HepG2 (cell line): ENCODE measurements around the gene SMAD6. TPM values are rescaled to one million over a fixed set of nuclear protein-coding genes. Genes with fewer than 3 reads are reported as not detected.

Experiments used
- ATF3 ChIP-seq: sonication (generic); formaldehyde crosslinking; IDR thresholded peaks from 2 replicates; pipeline ENCODE4 v1.4.0; 2020; ENCODE audit warnings: missing genetic modification reagents
- MAF1 ChIP-seq: sonication (generic); formaldehyde crosslinking; IDR thresholded peaks from 2 replicates; pipeline ENCODE4 v1.5.0; 2020; ENCODE audit warnings: missing genetic modification reagents, borderline replicate concordance
- MED1 ChIP-seq: sonication (generic); formaldehyde crosslinking; IDR thresholded peaks from 2 replicates; pipeline ENCODE4 v1.4.0; 2020; ENCODE audit warnings: missing genetic modification reagents
- NFIC ChIP-seq: IDR thresholded peaks from 2 replicates; pipeline ENCODE4 v1.6.1; 2012; ENCODE audit warnings: mild to moderate bottlenecking, low read length, inconsistent platforms
- POLR2A ChIP-seq, 2 experiments: IDR thresholded peaks; 2 replicates each; pipeline ENCODE4 v1.6.1; 2011; ENCODE audit warnings: low read depth in 2 of 2, low read length in 2 of 2, mild to moderate bottlenecking in 1 of 2, moderate library complexity in 1 of 2; ENCODE audit not compliant: insufficient read depth in 1 of 2
- POLR2AphosphoS5 ChIP-seq: IDR thresholded peaks from 2 replicates; pipeline ENCODE4 v1.6.1; 2012; ENCODE audit warnings: low read depth, low read length
- PPARG ChIP-seq: conservative IDR thresholded peaks from 2 replicates; pipeline ENCODE4 v1.6.1; 2016; ENCODE audit warnings: missing biosample characterization, missing genetic modification reagents
- RELA ChIP-seq: sonication (generic); formaldehyde crosslinking; IDR thresholded peaks from 2 replicates; pipeline ENCODE4 v1.4.0; 2020; ENCODE audit warnings: missing genetic modification reagents
- RFXANK ChIP-seq: IDR thresholded peaks from 2 replicates; pipeline ENCODE4 v1.6.1; 2016
- SMAD1 ChIP-seq: sonication (generic); formaldehyde crosslinking; IDR thresholded peaks from 2 replicates; pipeline ENCODE4 v1.4.0; 2020; ENCODE audit warnings: missing genetic modification reagents, low read depth, mild to moderate bottlenecking, borderline replicate concordance
- TBX2 ChIP-seq: sonication (generic); formaldehyde crosslinking; IDR thresholded peaks from 2 replicates; pipeline ENCODE4 v1.5.0; 2020; ENCODE audit warnings: missing genetic modification reagents, mild to moderate bottlenecking, borderline replicate concordance
- THAP11 ChIP-seq: IDR thresholded peaks from 2 replicates; pipeline ENCODE4 v1.6.1; 2016; ENCODE audit warnings: missing biosample characterization, missing genetic modification reagents
- THYN1 ChIP-seq: sonication (generic); formaldehyde crosslinking; IDR thresholded peaks from 2 replicates; pipeline ENCODE4 v1.8.1; 2023; ENCODE audit warnings: low read depth, mild to moderate bottlenecking, moderate library complexity, missing genetic modification reagents, borderline replicate concordance
- YEATS4 ChIP-seq: sonication (generic); formaldehyde crosslinking; IDR thresholded peaks from 2 replicates; pipeline ENCODE4 v1.4.0; 2020; ENCODE audit warnings: missing genetic modification reagents, borderline replicate concordance
- ZNF234 ChIP-seq: sonication (generic); formaldehyde crosslinking; conservative IDR thresholded peaks from 2 replicates; pipeline ENCODE4 v1.5.1; 2020; ENCODE audit warnings: mild to moderate bottlenecking, missing genetic modification reagents
- ZNF292 ChIP-seq: sonication (generic); formaldehyde crosslinking; IDR thresholded peaks from 2 replicates; pipeline ENCODE4 v1.8.1; 2022; ENCODE audit warnings: mild to moderate bottlenecking, low read depth, missing genetic modification reagents, borderline replicate concordance
- ZNF549 ChIP-seq: sonication (generic); formaldehyde crosslinking; IDR thresholded peaks from 2 replicates; pipeline ENCODE4 v1.5.0; 2020; ENCODE audit warnings: missing genetic modification reagents
- ZNF788 ChIP-seq: sonication (generic); formaldehyde crosslinking; IDR thresholded peaks from 2 replicates; pipeline ENCODE4 v1.5.0; 2020; ENCODE audit warnings: mild to moderate bottlenecking, missing genetic modification reagents, borderline replicate concordance
- polyA plus RNA-seq, 8 experiments: library from polyadenylated mRNA; depleted of rRNA in 3 of 8; stranded (reverse) in 7 of 8; unstranded in 1 of 8; fragments of >200 nt; fragmentation: Illumina TruSeq in 4 of 8; extraction: Trizol in 4 of 8; gene quantifications; 2 replicates each; pipeline versions ENCODE4 v1.2.1 to v1.2.3, GENCODE V29; 2011 to 2016; ENCODE audit warnings: low read depth in 4 of 8, missing spikeins in 1 of 8, mixed read lengths in 1 of 8; ENCODE audit not compliant: insufficient read depth in 1 of 8
- total RNA-seq, 5 experiments: library from RNA; depleted of rRNA; stranded (reverse); fragments of >200 nt; fragmentation: Illumina TruSeq; extraction: Trizol; gene quantifications; 2 replicates each; pipeline ENCODE4 v1.2.3, GENCODE V29; 2016; ENCODE audit warnings: low read depth in 1 of 5
- TF ChIP-seq, protein P1 (sequence below): sonication (generic); formaldehyde crosslinking; IDR thresholded peaks from 2 replicates; pipeline ENCODE4 v1.4.0; 2020; ENCODE audit warnings: missing genetic modification reagents, low read depth, mild to moderate bottlenecking, borderline replicate concordance
- TF ChIP-seq, protein P2 (sequence below): sonication (generic); formaldehyde crosslinking; IDR thresholded peaks from 2 replicates; pipeline ENCODE4 v1.4.0; 2020; ENCODE audit warnings: mild to moderate bottlenecking, low read depth, missing genetic modification reagents
- TF ChIP-seq, protein P3 (sequence below): sonication (generic); formaldehyde crosslinking; IDR thresholded peaks from 2 replicates; pipeline ENCODE4 v1.4.0; 2020; ENCODE audit warnings: missing genetic modification reagents

SMAD6 gene
- total and polyA plus RNA-seq, 2 of the 13 experiments (the other 11 are each of a cell fraction or from before 2014, with no cell fraction given): 3.3 to 4.4 TPM

DNA sequence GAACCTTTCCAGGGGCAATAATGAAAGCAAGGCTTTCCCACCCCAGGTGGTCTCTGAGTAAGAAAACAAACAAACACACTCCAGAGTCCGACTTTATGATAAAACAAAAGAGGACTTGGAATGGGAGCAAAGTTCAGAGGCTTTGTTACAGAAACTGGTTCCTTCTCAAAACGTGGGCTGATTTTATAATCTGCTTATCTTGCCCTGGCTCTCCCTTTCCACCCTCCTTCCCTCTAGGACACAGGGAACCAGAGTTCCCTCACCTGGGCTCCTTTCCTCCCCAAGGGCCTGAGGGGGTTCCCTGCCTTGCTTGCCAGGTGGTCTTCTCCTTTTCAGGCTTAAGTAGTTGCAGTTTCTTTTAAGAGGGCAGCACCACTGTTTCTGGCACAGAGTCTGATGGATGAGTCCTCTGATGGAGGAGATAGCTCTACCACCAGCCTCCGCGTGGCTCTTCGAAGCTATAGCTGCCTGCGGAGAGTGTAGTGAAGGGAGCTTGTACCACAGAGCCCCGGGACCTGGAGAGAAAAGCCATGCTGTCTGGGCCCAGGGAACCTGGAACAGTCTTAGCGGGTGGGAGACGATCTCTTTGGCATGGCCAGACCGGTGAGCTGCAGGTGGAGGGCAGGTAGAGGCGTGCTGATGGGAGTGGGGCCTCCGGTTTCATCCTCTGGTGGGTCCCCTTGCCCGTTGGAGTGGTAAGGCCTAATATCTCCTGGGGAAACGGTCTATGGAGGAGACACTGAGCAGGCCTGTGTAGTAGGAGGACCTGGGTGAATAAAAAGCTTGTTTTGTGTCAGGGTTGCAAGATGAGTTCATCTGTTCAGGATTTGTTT, 68.7 kb downstream of the SMAD6 start (continued):
- peak; percentile 33; the same call in 1 of the 2 replicates for TF ChIP-seq YEATS4
- TF ChIP-seq SMAD1 (CRISPR knock-in tag): no peak
- TF ChIP-seq TBX2: peak; percentile 55; the same call in 1 of the 2 replicates
- no peak for TF ChIP-seq RFXANK (CRISPR knock-in tag)
- TF ChIP-seq MAF1 (CRISPR knock-in tag): no peak
- peak; percentile 44 for TF ChIP-seq POLR2AphosphoS5
- TF ChIP-seq, protein P1, sequence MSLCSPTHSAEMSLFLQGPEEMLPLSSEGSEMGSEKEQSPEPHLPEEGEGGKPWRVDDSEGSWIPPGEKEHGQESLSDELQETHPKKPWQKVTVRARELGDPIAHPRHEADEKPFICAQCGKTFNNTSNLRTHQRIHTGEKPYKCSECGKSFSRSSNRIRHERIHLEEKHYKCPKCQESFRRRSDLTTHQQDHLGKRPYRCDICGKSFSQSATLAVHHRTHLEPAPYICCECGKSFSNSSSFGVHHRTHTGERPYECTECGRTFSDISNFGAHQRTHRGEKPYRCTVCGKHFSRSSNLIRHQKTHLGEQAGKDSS (CRISPR knock-in tag): no peak; the same call in 1 of the 2 replicates
- no peak for TF ChIP-seq ZNF549 (CRISPR knock-in tag)
- TF ChIP-seq THYN1 (CRISPR knock-in tag): no peak
- TF ChIP-seq THAP11 (CRISPR knock-in tag): peak; percentile 37; the same call in 1 of the 2 replicates
- TF ChIP-seq PPARG: peak; percentile 84
- TF ChIP-seq MED1 (CRISPR knock-in tag): peak; percentile 52
- no peak for TF ChIP-seq RELA (CRISPR knock-in tag)
- TF ChIP-seq, protein P2, sequence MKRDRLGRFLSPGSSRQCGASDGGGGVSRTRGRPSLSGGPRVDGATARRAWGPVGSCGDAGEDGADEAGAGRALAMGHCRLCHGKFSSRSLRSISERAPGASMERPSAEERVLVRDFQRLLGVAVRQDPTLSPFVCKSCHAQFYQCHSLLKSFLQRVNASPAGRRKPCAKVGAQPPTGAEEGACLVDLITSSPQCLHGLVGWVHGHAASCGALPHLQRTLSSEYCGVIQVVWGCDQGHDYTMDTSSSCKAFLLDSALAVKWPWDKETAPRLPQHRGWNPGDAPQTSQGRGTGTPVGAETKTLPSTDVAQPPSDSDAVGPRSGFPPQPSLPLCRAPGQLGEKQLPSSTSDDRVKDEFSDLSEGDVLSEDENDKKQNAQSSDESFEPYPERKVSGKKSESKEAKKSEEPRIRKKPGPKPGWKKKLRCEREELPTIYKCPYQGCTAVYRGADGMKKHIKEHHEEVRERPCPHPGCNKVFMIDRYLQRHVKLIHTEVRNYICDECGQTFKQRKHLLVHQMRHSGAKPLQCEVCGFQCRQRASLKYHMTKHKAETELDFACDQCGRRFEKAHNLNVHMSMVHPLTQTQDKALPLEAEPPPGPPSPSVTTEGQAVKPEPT: no peak
- TF ChIP-seq NFIC: peak; percentile 22; the same call in 1 of the 2 replicates
- peak; percentile 30 to 52; a peak in 1 of 4 replicates for TF ChIP-seq POLR2A (IDR thresholded peaks at IDR 0.05; ENCODE audit: insufficient read depth in 1 of 2, low read depth in 2 of 2, low read length in 2 of 2)
- TF ChIP-seq ZNF234 (CRISPR knock-in tag): no peak
- TF ChIP-seq ZNF788: no peak
- peak; percentile 44; the same call in 1 of the 2 replicates for TF ChIP-seq ATF3
- TF ChIP-seq ZNF292: no peak
- TF ChIP-seq, protein P3, sequence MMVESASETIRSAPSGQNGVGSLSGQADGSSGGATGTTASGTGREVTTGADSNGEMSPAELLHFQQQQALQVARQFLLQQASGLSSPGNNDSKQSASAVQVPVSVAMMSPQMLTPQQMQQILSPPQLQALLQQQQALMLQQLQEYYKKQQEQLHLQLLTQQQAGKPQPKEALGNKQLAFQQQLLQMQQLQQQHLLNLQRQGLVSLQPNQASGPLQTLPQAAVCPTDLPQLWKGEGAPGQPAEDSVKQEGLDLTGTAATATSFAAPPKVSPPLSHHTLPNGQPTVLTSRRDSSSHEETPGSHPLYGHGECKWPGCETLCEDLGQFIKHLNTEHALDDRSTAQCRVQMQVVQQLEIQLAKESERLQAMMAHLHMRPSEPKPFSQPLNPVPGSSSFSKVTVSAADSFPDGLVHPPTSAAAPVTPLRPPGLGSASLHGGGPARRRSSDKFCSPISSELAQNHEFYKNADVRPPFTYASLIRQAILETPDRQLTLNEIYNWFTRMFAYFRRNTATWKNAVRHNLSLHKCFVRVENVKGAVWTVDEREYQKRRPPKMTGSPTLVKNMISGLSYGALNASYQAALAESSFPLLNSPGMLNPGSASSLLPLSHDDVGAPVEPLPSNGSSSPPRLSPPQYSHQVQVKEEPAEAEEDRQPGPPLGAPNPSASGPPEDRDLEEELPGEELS (CRISPR knock-in tag): peak; percentile 39
